HL-60 (cell line): ENCODE results near the gene PSMD1.
A peak's percentile ranks its signal among the peaks of the same experiment; 100 is the strongest.

Source experiments
- DNase-seq, 2 experiments: peaks; one replicate each; pipeline ENCODE4 v3.0.0-alpha.2; 2010 to 2020; ENCODE audit warnings: low read depth in 1 of 2, low spot score in 1 of 2
- H3K27ac ChIP-seq: fragments of 250-450 bp; sonication (Bioruptor Pico); replicated peaks from 2 replicates; pipeline ENCODE4 v1.5.1; 2020; ENCODE audit warnings: mild to moderate bottlenecking, moderate library complexity
- H3K27me3 ChIP-seq: fragments of 250-450 bp; sonication (Bioruptor Pico); 2 replicates; pipeline ENCODE4 v1.5.1; 2021; ENCODE audit warnings: mild to moderate bottlenecking, moderate library complexity; ENCODE audit not compliant: insufficient read depth, poor library complexity, severe bottlenecking
- H3K4me3 ChIP-seq: replicated peaks from 2 replicates; pipeline ENCODE4 v1.5.1; 2011; ENCODE audit warnings: mild to moderate bottlenecking, control low read depth, low read length; ENCODE audit not compliant: insufficient read depth
- CTCF ChIP-seq: IDR thresholded peaks from one replicate; pipeline ENCODE4 v1.5.1; 2011; ENCODE audit warnings: low read length, control low read depth, inconsistent platforms; ENCODE audit not compliant: insufficient read depth
- GABPA ChIP-seq: IDR thresholded peaks from 2 replicates; pipeline ENCODE4 v1.6.1; 2012; ENCODE audit warnings: low read depth
- POLR2AphosphoS5 ChIP-seq: IDR thresholded peaks from 2 replicates; pipeline ENCODE4 v1.6.1; 2012; ENCODE audit warnings: low read depth
- REST ChIP-seq: IDR thresholded peaks from 2 replicates; pipeline ENCODE4 v1.6.1; 2012; ENCODE audit warnings: low read depth; ENCODE audit not compliant: insufficient replicate concordance
- SPI1 ChIP-seq: IDR thresholded peaks from 2 replicates; pipeline ENCODE4 v1.6.1; 2012; ENCODE audit warnings: low read depth, mild to moderate bottlenecking, borderline replicate concordance

The PSMD1 gene

GRCh38 chr2:231132129-231132528 lies 75.5 kb downstream of the PSMD1 start:
- Histone ChIP-seq H3K27ac (no peak overlapping the region), H3K4me3 (no peak overlapping the region), H3K27me3 (no peaks in the 10 kb centered on the region)
- DNase-seq, result no peak
- no peak for TF ChIP-seq REST
- no peak for TF ChIP-seq CTCF
- TF ChIP-seq POLR2AphosphoS5, result no peak
- no peak for TF ChIP-seq SPI1
- TF ChIP-seq GABPA, result no peak

- no peak for DNase-seq
- no peak for TF ChIP-seq CTCF
- no peak for TF ChIP-seq REST
- no peak for TF ChIP-seq POLR2AphosphoS5
- TF ChIP-seq GABPA, result no peak
- TF ChIP-seq SPI1, result no peak
- no peak overlapping the region for H3K4me3 ChIP-seq
- no peaks in the 10 kb centered on the region for H3K27me3 ChIP-seq
- H3K27ac ChIP-seq, result no peak overlapping the region
These were observed 76.9 kb downstream of the PSMD1 start for GRCh38 chr2:231133365-231134099.

GRCh38 chr2:231134910-231135655 lies 78.4 kb downstream of the PSMD1 start:
- no peaks in the 10 kb centered on the region for H3K27me3 ChIP-seq
- peak overlapping the region; percentile 34 for H3K27ac ChIP-seq
- DNase-seq, result peak in 1 of 2 experiments; percentile 14
- H3K4me3 ChIP-seq, result no peak overlapping the region
- TF ChIP-seq REST (no peak), SPI1 (peak; percentile 43; the same call in 1 of the 2 replicates)
